DMS53 treated with DMSO at 0.1 percent for 48 hours (cell line): Measurements from ENCODE around the gene GEMIN5.
"Not testable (repeated sequence)": the region's sequence is repeated elsewhere in the genome, so short reads cannot be mapped to it uniquely, and the experiment has no call there.

Experiments used
- DNase-seq: peaks from one replicate; lab custom pipeline; 2025; ENCODE audit not compliant: unreplicated experiment; lab: John Stamatoyannopoulos, UW

Gene GEMIN5

DNA sequence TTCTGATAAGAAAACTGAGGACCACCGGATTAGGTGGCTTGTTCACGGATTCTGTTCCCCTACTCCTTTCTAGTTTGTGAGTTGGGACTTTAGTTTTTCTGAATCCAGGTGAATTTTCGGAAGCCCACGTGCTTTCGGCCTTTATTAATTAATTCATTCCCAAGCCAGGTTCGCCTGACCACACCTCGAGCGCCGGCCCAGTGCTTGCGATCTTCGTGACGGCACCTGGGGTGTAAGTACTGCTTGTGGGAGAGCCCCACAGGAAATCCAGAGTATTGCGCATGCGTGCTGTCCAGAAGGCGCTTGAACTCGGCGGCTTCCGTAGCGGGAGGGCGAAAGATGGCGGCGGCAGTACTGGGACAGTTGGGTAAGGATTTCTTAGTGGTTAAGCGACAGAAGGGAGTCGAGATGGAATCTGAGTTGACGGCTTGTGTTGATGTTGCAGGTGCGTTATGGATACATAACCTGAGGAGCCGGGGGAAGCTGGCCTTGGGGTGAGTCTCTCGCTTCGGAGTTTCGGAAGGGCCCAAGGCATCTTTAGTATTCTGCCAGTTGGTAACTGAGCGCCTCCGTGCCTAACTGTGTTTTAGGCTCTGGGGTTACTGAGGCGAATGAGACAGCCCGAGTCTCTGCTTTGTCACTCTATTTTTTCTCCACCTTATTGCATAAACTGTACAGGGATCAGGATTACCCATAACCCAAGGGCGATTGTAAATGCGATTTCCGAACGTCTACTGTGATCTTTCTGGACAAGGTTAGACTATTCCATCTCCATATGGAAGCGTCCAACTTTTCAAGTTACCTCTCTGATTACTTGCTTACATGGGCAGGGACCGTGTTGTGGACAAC, 3.0 kb upstream of the GEMIN5 start, which contains the start of gene MRPL22:
MRPL22 (plus strand) TSS at position 302 of the 849 bp plus-strand sequence; CDS start at position 340, 38 bp downstream.
- peak; percentile 91 for DNase-seq

DNA sequence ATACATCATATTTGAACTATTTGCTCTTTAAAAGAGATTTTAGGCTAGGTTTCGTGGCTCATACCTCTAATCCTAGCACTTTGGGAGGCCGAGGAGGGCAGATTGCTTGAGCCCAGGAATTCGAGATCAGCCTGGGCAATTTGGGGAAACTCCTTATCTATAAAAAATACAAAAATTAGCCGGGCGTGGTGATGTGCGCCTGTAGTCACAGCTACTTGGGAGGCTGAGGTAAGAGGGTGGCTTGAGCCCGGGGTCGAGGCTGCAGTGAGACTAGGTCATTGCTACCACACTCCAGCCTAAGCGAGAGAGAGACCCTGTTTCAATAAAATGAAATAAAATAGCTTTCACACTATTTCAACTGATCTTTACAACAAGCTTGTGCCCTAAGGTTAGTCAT, 2.4 kb upstream of the GEMIN5 start:
- no peak for DNase-seq

DNA sequence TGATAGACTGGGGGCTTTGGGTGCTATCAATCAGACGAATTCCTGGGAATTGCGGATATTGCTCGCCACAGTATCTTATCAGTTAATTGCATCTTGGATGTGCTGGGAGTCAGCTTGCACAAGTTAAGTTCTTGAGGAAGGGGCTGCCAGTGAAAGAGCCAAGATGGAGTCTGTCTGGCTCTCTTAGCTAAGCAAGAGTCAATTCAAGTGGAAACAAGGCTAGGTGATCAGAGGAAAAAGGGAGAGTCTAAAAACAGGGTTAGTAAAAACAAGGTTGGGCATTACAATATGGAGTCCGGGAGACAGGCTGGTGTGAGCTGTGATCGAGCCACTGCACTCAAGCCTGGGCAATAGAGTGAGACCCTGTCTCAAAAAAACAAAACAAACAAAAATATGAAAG, 1.4 kb upstream of the GEMIN5 start:
- DNase-seq, result not testable (repeated sequence)

DNA sequence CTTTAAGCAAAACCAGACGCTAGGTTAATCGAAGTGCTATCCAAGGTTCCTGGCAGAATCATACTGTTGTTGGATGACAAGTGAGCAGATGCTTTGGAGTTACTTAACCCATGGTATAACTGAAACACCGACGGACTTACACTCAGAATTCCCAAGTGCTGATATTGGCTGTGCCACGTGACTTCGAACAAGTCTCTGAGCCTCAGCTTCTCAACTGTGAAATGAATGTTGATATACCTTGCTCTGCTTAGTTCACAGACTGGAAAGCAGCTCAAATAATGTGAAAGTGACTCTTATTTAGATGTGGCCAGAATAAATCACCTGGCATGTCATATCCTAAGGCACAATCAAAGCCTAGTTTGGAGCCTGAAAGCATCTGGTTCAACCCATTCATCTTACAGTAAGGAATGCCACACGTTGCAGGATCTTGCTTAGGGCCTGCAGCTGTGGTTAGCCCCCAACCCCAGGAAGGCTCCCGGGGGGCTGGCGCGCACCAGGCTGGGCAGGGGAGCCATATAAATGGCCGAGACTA, 759 bp downstream of the GEMIN5 start:
- DNase-seq, result no peak

DNA sequence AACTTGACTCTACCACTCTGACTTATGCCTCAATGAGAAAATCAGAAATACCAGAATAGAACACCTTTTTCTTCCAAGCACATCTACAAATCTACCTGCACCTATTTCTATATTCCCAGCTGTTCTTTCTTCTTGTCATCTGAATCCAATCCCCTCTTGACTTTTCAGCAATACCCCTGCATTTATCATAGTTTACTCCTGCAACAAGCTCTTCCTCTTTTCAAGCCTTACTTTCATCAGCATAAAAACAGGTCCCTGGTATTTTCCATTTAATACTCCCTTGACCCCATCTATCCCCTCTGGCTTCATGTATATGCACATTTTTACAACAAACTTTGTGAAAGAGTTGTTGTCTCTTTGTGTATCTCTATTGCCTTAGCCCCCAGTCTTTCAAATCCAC, 3.1 kb downstream of the GEMIN5 start:
- DNase-seq, result no peak

DNA sequence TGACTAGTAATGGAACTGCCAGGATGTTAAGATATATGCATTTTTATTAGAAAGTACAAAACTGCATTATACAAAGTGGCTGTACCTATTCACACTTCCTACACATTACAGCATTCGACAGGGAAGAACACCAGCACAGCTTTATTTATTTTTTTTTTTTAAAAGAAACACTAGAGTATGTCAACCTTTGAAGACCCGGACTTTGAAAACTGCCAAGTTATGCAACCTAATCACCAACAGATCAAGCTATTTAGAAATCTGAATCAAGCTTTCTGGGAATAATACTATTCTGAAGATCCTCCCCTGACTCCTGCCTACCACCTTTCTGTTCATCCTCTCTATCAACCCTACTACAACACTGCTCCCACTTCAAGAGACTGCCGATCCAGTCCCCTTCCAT, 4.5 kb downstream of the GEMIN5 start:
- no peak for DNase-seq

DNA sequence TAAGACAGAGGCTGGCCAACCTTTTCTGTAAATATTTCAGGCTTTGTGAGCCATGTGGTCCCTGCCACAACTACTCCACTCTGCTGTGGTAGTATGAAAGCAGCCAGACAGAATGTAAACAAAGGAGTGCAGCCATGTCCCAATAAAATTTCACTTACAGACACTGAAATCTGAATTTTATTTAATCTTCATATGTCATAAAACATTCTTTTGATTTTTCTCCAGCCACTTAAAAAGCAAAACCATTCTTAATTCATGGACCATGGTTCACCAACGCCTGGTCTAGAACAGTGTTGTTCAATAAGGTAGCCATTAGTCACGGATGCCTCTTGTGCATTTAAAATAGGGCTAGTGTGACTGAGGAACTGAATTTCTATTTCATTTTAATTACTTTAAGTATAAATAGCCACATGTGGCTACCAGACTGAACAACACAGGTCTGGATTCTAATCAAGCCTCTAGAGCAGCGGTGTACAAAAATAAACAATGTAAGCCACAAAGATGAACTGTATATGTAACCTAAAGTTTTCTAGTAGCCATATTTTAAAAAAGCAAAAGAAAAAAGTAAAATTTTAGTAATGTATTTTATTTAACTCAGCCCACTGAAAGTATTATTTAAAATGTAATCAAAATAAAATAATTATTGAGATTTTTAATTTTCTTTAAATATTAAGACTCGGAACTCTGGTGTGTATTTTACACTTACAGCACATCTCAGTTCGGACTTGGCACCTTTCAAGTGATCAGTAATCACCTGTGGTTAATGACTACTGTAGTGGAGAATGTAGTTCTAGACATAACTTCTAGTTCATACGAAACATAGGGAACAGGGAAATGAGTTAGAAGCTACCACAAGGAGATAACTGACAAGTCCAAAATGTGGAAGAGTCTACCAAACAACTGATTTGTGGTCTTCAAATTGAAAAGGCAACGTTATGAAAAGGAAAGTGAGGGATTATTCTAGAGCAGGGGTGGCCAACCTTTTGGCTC, 14.3 kb downstream of the GEMIN5 start:
- no peak for DNase-seq

DNA sequence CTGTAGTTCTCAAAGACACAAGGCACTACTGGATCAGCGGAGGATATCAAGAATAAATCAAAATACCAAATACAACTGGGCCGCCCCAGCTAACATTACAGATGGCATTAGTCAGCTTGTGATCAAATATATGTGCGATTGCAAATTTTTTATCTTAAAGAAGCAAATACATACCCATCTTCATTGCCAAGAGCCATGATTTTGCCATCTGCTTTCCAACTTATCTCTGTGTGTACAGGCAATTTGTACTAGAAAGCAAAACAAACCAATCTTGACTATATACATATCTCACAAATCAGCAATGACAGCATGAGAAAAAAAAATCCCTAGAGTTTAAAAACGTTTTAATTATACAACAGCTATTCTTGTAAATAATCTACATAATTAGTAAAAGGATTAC, 20.3 kb downstream of the GEMIN5 start:
- no peak for DNase-seq

DNA sequence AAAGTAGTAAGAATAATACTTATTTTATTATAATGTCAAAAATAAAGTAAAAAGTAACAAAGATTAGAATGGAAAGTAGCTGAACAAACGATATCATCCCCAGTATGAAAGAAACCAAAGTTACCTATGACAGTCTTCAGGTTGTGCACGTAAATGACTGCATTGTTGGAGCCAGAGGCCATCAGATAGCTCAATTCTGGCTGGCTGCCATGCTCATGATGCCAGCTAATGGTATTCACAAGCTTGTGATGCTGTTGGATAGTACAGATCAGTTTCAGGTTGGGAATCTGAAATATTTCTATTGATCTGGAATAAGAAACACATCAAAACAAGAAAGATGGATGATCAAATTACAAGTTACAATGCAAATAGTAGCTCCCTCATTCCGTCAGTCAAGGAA, 21.1 kb downstream of the GEMIN5 start:
- DNase-seq, result no peak

DNA sequence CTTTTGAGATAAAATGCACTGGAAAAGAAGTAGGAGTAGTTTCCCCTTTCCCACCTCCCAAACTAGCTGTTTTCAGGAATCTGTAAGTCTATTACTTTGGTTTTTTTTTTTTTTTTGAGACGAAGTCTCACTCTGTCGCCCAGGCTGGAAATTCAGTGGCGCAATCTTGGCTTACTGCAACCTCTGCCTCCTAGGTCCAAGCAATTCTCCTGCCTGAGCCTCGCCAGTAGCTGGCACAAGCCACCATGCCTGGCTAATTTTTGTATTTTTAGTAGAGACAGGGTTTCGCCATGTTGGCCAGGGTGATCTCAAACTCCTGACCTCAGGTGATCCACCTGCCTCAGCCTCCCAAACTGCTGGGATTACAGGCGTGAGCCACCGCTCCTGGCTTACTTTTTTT, 32.4 kb downstream of the GEMIN5 start:
- DNase-seq, result not testable (repeated sequence)

DNA sequence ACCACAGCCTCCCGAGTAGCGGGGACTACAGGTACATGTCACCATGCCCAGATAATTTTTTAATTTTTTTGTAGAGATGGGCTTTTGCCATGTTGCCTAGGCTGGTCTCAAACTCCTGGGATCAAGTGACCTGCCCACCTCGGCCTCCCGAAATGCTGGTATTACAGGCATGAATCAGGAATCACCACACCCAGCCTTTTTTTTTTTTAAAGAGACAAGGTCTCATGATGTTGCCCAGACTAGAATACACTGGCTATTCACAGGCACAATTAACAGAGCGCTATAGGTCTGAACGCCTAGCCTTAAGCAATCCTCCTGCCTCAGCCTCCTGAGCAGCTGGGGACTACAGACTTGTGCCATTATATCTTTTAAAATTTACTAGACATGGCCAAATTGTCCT, 36.1 kb downstream of the GEMIN5 start:
- DNase-seq, result no peak

DNA sequence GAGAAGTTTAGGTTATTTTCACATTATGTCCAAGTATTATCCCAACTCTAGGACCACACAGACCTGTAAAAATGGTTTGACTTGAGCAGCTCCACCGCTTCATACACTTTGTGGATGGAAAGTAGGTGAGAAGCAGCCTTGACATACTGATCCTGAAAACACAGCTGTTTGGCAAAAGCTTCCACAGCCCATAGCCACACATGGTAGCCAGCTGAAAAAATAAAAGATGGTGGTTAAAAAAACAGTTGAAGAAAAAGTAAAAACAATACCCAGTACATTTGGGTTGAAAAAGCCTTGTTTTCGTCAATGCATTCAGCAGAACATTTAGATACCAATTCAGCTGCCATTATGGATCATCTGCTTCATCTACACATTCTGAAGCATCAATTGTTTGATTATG, 36.7 kb downstream of the GEMIN5 start:
- DNase-seq, result no peak

DNA sequence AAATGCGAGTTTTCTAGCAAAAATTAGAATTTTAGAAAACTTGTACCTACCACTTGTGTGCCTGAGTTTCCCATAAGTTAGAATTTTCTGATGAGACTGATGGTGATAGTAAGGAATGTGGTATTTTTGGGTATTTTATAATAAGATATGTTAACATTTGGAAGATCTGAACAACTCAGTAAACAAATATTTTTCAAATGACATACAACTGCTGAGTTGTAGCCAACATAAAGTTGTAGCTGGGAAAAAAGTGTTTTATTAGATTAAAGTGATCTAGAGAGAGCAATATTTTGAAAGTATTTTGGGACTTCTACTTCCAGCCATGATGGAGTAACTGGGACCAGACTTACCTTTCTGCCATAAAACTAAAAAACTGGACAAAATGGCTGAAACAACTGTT, 37.9 kb downstream of the GEMIN5 start:
- no peak for DNase-seq

DNA sequence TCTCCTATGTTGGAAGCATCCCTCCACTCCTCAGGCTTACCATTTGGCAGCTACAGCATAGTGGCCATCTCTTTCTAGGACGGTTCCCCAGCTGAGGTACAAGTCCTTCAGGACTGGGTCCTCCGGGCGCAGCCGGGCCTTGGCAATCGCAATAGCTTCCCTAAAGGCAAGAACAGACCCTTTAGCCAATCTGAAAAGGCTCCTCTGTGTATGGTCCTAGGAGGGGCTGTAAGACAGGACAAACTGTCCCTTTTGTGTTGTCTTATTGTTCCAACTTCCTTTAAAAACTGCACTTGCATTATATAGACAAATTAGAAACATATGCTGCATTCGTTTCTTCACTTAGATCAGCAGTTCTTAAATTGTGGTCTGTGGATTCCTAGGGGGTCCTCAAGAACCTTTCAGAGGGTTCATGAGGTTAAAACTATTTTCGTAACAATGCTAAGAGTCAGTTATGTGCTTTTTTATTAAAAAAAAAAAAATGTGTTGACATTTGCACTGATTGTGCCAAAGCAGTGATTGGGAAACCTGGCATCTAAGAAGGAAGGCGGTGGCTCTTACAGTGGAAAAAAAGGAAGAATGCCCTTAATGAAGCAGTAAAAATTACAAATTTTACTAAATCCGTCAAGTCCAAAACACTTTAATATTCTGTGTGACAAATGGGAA, 38.7 kb downstream of the GEMIN5 start:
- DNase-seq, result no peak

DNA sequence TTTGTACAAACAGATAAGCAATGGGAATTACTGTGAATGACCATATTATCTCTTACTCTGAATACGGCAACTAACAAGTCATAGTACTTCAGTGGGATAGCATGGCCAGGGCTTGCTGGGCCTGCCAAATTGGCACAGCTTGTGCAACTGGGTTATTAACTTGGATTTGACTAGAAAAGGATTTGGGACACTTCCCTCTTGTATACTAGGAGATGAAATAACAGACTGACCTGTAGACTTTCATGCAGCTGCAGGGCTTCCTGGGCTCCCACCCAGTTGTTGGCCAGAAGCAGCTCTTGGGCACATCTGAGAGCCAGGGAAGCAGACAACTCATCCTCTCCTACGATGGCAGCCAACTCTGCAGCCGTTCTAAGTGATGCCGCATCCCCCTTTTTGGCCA, 39.8 kb downstream of the GEMIN5 start:
- no peak for DNase-seq

DNA sequence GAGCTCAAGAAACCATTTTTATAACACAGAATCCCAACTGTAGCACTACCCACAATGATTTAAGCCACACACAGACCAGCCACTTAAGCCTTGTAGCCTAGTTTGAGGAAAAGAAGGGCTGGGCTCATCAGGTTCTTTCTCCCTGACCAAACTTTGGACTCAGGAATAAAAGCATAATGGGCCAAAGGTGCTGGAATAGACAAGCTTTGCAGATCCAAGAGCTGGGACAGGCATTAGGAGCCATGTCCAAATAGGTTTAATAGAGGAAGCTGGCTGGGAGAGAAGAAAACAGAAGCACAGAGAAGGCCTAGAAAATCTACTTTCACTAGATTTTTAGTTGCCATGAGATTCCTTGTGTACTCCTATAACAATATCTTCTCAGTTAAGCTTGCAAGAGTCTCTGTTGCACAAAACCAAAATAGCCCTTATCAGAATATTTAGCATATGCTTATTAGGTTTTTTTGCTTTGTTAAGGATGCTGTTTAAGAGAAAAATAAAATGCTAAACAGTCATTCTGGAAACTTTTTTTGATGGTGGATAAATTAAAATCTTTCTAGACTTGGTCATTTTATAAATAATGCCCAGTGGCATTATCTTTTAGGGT, 41.3 kb downstream of the GEMIN5 start:
- DNase-seq, result no peak

DNA sequence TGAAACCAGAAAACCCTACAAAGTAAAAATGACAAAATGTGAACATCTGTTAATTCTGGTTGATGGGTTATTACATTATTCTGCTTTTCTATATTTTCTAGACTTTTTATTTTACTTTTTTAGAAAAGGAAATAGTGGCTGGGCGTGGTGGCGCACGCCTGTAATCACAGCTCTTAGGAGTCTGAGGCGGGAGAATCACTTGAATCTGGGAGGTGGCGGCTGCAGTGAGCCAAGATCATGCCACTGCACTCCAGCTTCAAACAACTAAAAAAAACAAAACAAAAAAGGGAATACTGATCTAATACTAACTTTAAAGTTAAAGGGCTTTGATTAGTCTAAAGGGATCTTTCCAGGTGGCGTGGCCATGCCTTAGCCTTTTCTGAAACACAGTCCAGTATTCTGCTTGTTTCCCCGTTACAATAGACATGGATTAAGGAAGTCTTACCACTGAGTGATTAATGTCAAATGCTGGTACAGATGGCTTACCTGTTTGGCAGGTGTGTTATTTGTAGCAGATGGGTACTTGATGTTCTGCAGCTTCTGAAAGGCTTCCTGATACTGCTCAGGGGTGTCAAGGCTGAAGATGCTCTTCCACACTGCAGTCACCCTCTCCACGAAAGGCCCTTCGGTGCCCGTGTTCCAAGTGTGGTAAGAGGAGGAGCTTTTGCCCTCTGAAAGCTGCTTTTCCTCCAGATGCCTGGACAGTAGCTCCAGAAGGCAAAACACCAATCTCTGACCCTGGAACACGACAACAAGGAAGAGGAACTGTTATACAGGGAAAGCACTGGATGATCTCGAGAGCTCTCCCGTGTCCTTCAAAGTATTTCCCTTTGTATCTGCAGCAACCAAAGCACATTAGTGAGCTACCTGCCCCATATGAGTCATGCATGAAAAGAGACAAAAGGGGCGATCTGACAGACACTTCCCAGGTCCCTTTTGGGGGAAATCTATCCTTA, 42.1 kb downstream of the GEMIN5 start:
- no peak for DNase-seq

DNA sequence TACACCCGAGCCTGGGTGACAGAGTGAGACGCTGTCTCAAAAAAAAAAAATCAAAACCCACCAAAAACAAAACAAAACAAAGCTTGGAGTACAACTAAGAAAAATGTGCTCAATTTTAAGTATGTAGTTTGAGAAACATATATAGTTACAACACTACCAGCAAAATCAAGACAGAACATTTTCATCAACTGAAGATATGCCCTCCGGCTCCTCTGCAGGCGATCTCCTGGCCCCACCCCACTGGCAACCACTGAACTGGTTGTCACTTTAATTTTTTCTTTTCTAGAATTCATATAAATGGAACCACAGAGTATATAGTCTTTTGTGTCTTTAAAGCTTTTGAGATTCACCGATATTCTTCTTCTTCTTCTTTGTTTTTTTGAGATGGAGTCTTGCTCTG, 44.6 kb downstream of the GEMIN5 start:
- DNase-seq, result no peak

DNA sequence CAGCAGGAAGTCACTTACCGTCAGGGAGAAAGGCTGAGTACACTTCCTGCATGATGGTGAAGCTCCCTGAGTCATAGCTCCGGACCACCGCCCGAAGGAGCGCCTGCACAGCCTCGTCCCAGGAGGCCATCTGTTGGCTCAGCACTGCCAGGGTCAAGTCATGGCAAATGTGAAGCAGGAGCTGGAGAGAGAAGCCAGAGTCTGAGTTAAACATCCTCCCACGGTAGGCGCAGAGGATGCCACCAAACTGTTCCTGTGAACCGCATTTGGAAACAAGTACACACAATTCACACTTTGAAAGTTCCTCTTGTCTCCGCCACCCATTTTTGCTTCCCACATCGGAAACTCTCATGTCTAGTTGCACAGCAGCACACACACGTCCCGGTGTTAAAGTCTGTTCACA, 45.6 kb downstream of the GEMIN5 start:
- DNase-seq, result no peak

DNA sequence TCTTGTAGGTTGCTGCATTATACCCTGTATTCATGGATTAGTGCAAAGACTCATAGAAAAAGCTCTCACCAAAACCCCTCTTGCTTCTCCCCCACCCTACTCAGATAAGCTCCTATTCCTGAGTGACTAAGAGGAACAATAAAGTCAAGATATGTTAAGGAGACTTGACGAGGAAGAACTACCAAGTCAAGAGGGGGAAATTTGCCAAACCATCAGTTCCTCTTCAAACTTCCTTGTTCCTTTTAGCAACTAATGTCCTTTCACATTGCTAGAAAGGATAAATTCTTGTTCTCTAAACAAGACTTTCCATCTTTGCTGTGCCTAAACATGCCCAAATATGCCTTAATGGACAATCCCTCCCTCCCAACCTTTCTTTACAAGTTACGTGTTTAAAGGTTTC, 52.6 kb downstream of the GEMIN5 start:
- no peak for DNase-seq
